ENCODE measurements around the gene TACC3.

The TACC3 gene

DNA sequence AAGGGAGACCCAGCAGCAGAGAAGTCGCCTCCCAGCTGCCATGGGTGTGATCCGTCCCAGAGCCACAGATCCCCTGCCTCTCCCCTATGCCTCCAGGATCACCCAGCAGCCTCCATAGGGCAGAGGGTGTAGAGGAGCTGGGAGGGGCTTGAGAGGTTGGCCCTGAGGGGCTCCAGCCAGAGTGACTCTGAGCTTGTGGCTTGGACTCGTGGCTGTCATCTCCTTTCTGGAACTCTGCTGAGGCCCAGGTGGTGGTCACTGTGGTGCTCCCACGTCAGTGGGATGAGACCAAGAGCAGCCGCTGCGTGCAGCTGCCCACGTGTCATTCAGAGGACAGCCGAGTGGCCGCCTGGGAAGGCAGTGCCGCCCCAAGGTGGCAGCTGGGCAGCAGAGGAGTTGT lies 4.2 kb downstream of the TACC3 start:
- FAIRE-seq = no peak

DNA sequence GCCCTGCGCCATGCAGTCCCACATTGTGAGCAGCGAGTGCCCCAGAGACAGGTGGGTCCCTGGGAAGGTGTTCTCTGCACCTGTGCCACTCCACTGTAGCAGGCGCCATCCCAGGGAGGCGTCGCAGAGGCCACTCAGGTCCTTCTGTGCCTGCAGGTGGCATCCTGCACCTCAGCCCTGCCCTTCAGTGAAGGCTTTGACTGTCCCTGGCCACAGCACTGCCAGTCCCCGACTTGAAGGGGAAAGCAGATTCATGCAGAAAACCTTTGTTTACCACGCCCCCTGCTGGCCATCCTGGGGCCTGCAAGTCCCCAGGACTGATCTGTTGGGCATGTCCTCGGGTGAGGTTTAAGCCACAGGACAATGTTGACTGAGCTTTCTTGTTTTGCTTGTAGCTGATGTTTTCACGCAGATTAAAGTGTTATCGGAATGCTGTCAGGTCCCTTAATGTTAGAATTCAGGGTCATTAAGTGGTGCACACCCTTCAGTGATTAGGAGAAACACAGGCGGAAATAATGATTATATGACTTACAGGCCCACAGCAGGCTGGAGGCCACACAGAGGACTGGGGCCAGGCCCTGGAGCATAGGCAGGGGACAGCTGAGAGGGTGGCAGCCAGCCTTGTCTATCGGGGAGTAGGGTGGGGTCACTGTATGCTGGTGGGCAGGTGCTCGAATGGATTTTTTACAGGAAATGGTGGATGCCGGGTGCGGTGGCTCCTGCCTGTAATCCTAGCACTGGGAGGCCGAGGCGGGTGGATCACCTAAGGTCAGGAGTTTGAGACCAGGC lies 5.0 kb downstream of the TACC3 start:
- FAIRE-seq = peak; percentile 64

DNA sequence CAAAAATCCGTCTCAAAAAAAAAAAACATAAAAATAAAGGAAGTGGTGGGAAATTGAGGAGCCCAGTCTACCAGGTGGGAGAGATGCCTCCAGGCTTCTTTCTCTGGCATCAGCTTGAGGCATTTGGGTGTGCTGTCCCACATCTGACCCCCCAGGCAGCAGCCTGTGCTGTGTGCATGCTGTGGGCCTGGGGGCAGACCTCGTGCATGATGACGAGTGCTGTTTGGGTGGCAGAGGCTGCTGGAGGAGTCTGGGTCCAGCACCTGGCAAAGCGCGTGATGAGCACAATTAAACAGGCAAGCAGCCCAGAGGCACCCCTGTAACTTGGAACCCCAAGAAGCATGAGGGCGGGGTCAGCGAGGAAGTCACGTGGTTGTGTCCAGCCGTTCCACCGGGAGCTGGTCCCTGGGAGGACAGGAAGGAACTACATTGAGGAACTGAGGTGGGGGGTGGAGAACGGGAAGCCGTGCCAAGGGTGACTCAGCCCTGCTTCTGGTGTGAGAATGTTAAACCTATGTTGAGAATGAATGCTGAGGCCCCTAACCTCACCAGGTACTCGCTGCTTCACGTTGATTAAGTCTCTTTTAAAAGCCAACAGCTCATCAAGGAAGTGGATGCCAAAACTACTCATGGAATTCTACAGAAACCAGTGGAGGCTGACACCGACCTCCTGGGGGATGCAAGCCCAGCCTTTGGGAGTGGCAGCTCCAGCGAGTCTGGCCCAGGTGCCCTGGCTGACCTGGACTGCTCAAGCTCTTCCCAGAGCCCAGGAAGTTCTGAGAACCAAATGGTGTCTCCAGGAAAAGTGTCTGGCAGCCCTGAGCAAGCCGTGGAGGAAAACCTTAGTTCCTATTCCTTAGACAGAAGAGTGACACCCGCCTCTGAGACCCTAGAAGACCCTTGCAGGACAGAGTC lies 6.1 kb downstream of the TACC3 start:
- FAIRE-seq = no peak

DNA sequence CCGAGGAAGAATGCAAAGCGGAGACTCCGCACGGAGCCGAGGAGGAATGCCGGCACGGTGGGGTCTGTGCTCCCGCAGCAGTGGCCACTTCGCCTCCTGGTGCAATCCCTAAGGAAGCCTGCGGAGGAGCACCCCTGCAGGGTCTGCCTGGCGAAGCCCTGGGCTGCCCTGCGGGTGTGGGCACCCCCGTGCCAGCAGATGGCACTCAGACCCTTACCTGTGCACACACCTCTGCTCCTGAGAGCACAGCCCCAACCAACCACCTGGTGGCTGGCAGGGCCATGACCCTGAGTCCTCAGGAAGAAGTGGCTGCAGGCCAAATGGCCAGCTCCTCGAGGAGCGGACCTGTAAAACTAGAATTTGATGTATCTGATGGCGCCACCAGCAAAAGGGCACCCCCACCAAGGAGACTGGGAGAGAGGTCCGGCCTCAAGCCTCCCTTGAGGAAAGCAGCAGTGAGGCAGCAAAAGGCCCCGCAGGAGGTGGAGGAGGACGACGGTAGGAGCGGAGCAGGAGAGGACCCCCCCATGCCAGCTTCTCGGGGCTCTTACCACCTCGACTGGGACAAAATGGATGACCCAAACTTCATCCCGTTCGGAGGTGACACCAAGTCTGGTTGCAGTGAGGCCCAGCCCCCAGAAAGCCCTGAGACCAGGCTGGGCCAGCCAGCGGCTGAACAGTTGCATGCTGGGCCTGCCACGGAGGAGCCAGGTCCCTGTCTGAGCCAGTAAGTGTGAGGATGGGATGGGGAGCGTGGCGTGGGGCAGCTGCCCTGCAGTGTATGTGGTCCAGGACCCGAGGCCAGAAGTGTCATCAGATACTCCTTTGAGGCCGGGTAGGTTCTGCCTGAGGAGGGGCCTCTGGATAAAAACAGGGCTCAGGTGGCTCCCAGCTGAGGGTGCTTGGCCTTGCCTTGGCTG lies 7.0 kb downstream of the TACC3 start:
- FAIRE-seq = no peak

DNA sequence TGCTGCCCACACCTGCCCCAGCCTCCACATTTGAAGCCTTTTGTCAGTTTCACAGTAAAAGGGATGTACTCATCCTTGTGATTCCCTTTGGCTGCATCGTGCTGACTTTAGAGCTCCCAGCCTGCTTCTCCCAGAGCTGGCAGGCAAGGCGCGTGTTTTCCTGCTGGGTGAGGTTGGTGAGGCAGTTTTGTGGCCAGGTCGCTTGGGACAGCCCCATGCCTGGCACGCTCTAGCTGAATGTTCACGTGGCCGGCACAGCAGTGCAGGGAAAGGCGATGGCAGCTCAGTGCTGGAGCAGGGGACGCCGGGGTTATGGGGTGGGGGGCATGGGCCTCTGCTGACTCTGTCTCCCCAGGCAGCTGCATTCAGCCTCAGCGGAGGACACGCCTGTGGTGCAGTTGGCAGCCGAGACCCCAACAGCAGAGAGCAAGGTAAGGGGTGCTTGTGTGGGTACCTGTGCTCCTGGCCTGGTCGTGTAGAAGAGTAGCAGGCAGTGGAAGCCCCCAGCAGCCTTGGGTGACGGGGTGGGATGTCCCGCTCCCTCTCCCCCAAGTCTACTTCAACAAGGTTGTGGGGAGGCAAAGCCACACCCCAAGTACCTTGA lies 9.3 kb downstream of the TACC3 start:
- no peak for FAIRE-seq

DNA sequence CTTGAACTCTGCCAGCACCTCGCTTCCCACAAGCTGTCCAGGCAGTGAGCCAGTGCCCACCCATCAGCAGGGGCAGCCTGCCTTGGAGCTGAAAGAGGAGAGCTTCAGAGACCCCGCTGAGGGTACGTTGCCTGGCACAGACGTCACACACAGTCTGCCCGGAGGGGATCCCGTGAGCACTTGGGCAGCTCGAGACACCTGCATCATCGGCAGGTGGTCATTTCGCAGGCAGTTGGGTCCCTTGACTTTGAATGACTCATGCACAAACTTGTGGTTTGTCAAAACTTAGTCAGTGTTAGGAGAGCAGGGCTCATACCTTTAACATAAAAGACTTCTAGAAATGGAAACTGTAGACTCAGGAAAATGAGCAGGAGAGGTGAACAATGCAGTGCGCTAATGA lies 9.9 kb downstream of the TACC3 start:
- no peak for FAIRE-seq

DNA sequence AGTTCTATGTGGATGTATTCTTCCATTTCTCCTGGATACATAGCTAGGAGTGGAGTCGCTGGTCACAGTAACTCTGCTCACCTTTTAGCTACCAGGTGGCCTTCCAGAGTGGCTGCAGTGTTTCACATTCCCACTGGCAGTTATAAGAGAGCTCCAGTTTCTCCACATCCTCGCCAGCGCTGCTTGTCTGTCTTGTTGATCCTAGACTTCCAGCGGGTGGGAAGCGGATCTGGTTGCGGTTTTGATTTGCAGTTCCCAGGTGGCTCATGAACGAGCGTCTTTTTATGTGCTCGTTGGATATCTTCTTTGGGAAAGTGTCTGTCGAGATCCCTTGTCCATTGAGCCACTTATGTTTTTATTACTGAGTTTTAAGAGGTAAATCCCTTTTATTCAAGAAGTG lies 11.6 kb downstream of the TACC3 start:
- FAIRE-seq = no peak

DNA sequence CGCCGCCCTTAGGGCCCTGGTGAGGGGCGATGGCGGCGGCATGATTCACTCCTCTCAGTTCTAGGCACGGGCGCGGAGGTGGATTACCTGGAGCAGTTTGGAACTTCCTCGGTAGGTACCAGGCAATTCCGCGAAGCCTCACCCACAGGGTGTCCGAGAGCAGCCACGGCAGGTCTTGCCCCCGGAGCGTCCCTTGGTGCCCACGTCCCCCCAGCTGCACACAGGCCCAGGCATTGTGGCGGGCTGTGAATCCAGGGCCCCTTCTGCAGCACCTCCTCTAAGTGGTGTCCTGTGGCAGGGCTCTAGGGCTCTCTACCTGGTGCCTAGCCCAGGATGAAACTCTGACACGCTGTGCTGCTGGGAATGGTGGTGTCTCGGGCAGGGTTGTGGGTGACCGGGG lies 13.9 kb downstream of the TACC3 start:
- FAIRE-seq = no peak

DNA sequence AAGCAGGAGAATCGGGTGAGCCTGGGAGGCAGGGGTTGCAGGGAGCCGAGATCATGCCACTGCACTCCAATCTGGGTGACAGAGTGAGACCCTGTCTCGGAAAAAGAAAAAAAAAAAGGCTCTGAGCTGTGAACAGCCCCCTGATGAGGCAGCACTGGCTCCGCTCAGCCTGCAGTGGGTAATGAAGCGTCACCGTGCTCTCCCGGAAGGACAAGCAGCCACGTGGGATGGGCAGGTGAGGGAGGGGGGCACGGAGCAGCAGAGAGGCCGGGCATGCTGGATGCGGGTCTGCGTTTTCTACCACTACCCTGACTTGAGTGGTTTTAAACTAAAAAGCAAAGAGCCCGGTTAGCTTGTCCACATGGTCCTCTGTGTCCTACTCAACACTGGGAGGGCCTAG lies 15.5 kb downstream of the TACC3 start:
- FAIRE-seq = no peak

DNA sequence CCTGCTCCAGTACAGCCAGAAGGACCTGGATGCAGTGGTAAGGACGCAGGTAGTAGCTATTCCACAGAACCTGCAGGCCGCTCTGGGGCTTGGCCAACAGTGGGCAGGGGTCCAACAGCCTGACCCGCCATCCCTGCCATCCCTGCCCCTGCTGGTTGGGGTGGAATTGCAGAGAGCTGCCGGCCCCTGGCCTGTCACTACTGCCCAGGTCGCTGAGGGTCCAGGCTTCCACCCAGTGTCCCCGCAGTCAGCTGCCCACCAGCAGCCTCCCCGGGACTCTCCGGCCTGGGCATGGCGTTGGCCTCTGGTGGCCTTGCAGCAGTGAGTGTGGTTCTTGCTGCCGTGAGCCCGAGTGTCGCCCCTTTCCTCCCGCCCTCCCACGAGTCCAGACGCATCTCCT lies 16.3 kb downstream of the TACC3 start:
- no peak for FAIRE-seq

DNA sequence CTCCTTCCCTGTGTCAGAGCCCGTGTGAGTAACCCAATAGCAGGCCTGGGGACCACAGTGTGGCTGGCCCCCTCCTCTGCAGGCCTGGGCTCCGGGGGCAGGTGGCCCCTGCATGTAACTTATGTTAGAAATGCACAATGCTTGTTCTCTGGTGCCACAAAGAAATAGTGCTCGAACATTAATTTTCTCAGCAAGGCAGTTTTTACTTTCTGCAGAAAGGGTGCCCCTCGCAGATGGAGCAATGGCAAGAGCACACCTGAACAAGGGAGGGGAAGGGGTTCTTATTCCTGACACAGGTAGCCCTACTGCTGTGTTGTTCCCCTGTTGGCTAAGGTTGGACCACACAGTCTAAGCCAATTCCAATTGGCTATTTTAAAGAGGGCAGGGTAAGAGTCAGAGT lies 17.1 kb downstream of the TACC3 start:
- no peak for FAIRE-seq

DNA sequence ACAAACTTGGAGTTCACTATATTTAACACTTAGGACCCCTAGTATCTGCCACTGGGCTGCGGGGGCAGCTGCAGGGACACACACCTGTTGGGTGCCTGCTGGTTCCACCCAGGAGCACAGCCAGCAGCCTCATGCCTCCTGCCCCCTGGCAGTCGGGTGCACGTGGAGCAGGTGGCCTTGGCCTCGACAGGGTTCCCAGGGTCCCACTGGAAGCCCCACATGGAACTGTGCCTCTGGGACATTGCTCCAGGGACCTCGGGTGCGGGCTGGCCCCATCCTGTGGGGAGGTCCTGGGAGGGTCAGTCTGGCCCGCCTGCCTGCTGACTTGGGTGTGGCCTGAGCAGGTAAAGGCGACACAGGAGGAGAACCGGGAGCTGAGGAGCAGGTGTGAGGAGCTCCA lies 18.0 kb downstream of the TACC3 start:
- no peak for FAIRE-seq

DNA sequence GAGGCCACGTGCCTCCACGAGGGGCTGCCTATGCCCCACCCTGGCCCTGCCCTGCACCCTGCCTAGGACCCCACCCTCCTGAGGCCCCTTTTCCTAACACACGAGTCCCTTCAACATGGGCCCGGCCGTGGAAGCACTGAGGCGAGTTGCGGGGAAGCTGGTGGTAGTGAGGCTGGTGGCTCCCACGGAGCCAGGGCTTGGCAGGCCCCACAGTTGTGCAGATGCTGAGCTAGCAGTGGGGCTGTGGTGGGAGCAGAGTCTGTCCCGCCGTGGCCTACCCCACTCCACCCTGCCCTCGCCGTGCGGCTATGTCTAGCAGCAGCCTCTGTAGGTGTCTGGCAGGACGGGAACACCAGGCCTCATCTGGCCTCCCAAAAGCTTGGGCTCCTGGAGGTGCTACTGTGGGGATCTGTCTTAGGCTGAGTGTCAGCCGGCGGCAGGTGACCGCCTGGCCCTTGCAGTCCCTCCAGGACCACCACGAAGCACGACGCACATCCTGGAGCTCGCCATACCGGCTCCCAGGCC lies 18.8 kb downstream of the TACC3 start:
- no peak for FAIRE-seq

DNA sequence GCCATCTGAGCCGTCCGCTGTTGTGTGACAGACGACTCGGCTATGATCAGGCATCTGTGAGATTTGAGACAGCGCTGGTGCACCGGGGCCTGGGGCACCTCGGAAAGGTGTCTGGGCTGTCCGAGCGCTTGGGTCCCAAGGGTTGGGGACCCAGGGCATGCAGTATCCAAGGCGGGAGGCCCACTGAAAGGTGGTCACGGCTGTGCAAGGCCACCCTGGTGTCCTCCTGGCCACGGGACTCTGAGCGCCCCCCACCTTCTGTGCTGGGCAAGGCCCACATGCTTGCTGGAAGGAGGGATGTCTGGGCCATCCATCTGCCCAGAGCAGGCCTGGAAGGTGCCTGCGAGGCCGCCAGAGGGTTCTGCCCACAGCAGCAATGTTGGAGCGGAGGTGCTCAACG lies 19.9 kb downstream of the TACC3 start:
- no peak for FAIRE-seq

DNA sequence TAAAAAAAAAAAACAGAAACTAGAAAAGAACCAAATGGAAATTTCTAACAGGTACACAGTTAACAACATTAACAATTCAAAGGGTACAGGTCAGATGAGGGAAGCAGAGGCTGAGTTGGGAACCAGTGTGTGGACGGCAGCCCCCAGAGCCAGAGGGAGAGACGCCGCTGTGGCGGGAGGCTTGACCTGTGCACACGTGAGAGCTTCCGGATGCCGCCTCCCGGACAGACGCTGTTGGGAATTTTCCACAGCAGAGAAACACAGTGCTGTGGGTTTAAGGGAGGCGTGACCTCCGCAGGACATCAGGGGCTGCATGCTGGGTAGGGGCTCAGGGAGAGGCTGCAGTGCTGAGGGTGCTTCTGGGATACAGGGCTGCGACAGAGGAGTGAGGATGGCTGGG lies 22.2 kb downstream of the TACC3 start:
- FAIRE-seq = no peak

DNA sequence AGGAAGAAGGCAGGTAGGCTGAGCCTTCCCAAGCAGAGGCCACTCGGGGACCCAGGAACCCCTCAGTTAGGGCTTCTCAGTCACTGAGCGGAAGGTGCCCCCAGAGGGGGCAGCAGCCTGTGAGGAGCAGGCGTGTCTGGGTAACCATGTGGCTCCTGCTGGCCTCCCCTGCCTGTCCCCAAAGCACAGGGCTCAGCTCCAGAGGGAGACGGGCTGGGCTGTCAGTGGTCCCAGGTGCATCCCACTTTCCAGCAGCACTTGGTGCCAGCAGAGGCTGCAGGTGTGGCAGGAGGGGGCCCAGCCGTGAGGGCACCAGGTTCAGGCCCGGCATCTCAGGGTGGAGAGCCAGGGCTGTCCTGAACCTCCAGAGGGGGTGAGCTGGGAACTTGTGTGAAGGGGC lies 22.7 kb downstream of the TACC3 start:
- no peak for FAIRE-seq

DNA sequence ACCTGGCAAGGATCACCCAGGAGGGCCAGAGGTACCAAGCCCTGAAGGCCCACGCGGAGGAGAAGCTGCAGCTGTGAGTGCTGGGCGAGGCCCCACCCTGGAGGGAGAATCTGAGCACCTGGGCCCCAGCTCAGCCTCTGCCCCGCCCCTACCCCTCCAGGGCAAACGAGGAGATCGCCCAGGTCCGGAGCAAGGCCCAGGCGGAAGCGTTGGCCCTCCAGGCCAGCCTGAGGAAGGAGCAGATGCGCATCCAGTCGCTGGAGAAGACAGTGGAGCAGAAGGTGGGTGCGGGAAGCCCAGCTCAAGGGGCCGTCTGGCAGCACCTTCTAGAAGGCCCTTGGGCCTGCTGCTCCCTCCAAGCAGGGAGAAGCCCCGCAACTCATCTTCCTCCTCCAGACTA lies 23.2 kb downstream of the TACC3 start:
- no peak for FAIRE-seq

DNA sequence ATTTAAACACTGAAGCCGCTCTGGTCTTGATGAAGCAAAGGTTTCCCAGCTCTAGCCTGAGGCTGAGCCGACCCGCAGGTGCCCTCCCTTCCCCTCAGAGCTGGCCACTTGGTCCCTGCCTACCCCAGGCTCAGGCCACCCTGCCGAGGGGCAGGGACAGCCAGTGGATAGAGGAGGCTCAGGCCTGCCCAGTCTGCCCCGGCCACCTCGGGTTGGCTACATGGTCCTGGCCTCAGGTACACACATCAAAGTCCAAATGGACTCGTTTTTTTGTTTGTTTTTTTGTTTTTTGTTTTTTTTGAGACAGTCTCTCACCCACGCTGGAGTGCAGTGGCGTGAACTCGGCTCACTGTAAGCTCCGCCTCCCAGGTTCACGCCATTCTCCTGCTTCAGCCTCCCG lies 23.8 kb downstream of the TACC3 start:
- no peak for FAIRE-seq

DNA sequence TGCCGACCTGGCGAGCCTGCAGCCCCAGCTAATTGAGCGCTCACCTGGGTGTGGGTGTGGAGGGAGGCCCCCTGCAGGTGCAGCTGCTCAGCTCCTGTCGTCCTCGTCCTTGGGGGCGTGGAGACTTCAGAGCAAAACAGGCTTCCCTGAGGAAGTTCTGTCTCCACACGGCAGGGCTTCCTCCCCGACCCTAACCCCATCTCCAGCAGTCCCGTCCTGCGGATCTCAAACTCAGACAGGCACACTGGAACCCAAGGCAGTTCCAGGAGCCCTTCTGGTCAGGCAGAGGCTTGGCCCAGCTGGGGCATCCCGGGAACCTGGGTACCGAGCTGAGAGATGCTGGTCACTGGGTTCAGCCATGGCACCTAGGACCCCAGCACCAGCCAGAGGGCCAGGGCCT lies 24.4 kb downstream of the TACC3 start:
- FAIRE-seq = no peak

DNA sequence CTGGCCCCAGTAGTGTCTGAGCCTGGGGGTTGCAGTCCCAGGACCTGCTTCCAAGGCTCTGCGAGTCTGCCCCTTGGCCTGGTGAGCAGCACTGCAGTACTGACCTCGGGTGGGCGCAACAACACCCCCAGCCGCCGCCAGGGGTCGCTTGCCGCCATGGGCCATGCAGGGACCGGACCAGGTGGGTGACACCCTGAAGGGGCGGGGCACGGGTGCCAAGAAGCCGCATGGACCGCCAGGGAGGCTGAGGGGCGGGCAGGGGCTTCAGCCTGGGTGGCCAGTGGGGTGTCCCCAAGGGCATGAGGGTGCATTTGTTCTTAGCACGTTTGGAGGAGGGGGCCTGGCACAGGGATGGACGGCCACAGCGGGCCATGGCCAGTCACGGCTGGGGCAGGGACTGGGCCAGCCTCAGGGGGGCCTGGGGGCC lies 25.0 kb downstream of the TACC3 start:
- no peak for FAIRE-seq

DNA sequence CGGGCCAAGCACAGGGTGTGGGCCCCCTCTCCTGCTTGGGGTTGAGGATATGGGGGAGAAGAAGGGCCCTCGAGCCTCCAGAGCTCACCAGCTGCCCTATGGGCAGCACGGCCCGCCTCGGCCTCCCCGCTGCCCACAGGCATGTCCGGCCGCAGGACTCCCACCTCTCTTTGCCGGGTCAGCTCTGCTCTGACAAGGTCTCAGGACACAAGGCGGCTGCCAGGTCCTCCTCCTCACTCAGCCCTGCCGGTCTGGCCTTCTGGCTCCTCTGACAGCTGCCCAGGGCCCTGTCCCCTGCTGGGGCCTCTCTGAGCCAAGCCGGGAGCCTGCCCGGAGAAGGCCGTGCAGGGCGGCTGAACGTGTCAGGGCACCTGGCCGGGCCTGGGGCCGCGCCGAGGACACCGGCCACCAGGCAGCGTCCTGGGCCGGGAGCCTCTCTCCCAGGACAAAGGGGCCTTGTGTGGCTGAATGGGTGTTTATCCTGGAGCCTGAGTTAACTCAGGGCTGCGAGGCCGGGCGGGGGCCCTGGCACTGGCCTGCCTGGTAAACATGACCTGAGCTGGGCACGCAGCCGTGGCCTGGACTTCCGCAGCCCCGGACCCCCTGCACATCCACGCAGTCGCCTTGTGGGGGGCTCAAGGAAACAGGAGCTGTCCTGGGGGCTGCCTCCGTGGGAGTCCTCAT lies 25.7 kb downstream of the TACC3 start:
- no peak for FAIRE-seq

DNA sequence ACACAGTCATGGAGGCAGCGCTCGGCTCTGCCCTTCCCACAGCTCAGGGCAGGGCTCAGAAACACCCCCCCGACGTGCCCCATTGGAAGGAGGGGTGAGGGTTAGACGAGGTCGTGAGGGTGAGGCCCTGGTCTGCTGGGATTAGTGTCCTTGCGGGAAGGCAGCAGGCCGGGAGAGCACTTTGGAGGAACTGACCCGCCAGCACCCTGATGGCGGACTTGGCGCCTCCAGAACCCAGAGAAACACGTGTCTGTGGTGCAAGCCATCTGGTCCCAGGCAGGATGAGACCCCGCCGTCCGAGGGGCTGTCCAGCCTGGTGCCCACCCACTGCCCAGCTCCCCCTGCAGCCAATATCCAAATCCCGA lies 26.3 kb downstream of the TACC3 start:
- FAIRE-seq = no peak
